HG03565 (cell line): ENCODE data around the gene HECTD4.
A peak's percentile ranks its signal among the peaks of the same experiment; 100 is the strongest.
"Not testable (repeated sequence)": the region's sequence is repeated elsewhere in the genome, so short reads cannot be mapped to it uniquely, and the experiment has no call there.

ENCODE experiments used
- ATAC-seq: cut with Tn5 transposase; IDR thresholded peaks from one replicate; pipeline ENCODE4 v1.9.1; 2021; ENCODE audit warnings: mild to moderate bottlenecking, moderate library complexity; ENCODE audit not compliant: unreplicated experiment

The HECTD4 gene, protein sequence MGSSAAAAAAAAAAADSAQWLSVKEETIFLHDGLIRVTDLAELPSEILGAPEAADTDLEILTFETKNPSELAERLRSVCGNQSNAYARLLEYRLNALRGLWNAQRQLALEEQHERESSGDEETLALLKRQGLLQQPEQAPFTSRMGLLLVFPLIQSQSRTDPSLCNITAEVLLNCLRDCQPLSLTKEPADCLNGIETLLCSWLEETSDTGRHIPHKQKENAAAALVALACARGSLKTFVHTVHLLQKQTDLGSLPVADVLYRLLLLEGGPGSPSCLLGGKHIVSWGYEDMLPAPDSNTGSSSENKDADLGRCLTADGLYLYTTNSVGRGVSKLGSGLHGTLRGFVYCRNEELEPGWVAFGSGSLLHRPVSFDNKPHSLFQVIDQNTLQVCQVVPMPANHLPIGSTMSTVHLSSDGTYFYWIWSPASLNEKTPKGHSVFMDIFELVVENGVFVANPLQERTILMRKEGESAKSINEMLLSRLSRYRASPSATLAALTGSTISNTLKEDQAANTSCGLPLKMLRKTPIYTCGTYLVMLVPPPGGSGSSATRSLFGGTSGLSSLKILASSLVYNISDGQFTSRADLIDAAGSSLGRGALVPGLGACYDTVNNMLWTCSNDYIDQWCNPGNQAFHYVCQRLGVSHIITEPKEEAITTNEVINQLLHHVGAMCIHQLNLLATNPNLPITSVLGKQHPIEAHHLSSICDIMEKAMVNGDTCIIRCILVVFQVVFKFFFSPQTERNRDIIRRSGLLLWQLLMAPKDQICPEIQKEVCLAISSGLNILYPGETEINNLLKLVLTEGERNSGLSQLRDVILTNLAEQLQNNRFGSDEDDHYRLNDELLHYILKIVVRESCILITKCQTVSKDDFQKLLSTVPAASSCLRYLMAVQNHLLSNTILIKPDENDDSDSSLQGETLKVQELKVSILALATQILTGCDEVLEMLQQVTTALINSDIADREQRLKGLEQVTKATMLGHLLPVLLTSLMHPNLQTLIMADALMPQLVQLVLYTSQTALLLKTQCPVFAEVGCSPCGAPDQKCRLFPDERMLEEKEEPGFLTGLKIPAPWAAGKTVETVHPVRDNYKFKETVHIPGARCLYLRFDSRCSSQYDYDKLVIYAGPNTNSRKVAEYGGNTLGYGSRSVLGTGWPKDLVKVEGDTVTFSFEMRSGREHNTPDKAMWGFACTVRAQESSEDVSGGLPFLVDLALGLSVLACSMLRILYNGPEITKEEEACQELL (N-terminal part only)

DNA sequence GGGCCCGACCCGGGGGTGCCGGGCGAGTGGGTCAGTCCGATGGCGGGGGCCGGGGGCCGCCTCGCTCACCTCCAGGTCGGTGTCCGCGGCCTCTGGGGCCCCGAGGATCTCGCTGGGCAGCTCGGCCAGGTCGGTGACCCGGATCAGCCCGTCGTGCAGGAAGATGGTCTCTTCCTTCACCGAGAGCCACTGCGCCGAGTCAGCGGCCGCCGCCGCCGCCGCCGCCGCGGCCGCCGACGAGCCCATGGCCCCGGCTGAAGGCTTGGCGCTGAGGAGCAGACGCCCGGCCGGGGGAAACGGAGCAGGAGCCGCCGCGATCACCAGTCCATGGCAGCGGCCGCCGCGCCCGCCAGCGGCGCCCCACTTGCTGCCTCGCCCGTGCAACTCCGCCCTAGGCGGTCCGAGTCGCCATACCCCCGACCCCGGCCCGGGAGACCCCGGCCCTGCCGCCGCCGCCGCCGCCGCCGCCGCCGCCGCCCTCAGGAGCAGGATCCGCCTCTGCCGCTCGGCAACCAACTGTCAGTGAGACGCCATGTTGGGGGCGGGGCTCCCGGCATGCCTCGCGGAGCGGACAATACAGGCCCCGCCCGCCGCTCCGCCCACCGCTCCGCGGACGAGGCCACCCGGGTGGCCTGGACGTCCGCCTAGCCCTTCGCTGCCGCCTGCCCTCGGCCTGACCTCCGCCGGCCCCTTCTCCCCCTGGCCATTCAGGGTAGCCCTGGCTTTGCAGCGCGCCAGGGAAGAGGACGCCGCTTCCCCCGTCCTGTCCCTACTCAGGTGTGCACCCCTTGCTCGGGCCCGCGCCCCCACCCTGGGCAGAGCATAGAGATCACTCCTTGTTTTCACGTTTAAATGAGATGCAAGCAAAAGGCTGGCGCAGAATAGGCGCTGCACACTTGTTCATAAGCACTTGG is at the start of gene HECTD4:
HECTD4 (minus strand) TSS at position 549 of the 914 bp plus-strand sequence; CDS start at position 246, 303 bp downstream.
- peak; percentile 73 for ATAC-seq

DNA sequence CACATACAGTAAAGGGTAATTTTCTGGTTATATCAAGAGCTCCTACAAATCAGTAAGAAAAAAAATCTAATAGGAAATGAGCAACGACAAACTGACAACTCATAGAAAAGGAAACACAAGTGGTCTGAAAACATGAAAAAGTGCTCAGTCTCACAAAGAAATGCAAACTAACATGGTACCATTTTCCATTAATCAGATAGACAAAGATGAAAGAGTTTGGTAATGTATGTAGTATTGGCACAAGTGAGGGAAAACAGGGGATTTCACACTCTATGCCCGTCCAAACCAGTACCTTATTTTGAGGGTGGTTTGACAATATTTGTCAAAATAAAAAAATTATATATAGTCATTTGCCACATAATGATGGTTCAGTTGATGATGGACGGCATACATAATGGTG is 49.7 kb upstream of the HECTD4 start:
- no peak for ATAC-seq

DNA sequence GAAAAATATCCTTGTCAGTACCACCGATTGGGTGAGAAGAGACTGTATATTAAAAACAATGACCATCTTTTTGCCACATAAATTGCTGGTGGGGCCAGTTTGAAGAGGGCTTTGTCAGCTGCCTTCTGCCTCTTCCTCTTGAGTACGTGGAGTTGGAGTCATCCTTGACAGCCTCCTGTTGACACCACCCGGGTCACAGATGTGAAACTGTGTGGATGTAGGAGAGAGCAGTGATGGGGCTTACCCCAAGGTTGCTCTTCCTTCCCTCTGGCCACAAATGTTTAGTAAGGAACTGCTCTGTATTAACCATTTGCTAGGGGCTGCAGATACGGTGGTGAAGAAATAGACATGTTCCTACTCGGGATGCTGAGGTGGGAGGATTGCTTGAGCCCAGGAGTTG is 48.7 kb upstream of the HECTD4 start:
- ATAC-seq, result no peak

DNA sequence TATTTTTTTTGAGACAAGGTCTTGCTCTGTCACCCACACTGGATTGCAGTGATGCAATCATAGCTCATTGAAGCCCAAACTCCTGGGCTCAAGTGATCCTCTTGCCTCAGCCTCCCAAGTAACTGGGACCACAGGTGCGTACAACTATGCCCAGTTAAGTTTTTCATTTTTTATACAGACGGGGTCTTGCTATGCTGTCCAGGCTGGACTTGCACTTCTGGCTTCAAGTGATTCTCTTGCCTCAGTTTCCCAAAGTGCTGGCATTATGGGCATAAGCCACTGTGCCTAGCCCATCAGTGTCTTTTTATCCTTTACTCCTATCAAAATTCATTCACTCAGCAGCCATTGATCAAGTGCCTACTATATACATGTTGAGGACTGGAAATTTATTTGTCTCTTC is 45.5 kb upstream of the HECTD4 start:
- no peak for ATAC-seq

DNA sequence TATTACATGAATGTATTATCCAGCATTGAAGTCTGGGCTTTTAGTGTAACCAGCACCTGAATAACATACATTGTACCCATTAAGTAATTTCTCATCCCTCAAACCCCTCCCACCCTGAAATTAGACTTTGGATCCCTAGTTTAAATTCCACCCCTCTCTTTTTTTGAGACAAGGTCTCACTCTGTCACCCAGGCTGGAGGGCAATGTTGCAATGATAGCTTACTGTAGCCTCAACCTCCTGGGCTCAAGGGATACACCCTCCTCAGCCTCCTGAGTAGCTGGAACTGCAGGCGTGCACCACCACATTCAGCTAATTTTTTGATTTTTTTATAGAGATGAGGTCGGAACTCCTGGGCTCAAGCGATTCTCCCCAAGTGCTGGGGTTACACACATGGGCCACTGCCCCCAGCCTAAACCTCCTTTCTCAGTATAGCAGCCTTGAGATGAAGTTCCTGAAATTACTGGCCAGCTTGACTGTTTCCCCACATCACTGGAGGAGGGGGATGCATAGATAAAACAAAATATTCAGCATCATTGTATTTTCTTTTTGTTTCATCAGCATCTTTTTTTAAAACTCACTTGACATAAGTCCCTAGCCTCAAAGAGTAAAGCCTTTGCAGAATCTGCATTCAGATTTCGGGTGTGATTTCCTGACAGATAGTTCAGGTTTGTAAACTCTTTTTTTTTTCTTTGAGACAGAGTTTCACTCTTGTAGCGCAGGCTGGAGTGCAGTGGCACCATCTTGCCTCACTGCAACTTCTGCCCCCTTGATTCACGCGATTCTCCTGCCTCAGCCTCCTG is 43.6 kb upstream of the HECTD4 start:
- no peak for ATAC-seq

DNA sequence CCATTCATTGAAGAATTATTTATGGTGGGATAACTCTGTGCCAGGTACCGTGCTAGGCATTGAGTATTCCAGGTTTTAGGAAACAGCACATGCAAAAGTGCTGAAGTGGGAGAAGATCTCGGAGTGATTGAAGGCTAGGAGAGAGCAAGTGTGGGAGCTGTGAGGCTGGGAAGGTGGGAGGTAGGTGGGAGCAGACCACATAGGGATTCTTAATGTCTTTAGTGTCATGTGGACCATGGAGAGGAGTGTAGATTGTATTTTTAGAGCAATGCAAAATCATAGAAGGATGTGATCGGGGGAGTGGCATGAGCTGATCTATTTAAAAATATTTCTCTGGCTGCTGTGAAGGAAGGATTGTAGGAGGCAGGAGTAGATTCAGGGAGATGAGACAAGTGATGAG is 41.9 kb upstream of the HECTD4 start:
- ATAC-seq, result no peak

DNA sequence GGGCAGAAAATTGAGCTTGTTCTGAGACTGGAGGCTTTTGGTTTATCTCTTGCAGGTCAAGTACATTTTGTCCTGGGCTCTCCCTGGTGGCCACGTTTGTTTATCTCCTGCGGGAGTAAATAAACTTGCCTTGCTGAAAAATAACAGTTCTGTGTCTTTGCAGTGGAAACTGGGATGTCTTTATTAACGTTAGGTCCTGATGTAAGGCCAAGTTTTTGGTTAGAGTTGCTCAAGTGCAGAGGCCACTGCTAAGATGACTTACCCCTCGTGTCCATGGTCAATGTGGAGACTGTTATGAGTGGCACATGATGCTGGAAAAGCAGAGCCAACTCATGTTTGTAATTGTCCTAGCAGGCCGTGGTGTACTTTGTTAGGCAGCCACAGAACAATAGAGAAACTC is 40.3 kb upstream of the HECTD4 start:
- ATAC-seq, result no peak

DNA sequence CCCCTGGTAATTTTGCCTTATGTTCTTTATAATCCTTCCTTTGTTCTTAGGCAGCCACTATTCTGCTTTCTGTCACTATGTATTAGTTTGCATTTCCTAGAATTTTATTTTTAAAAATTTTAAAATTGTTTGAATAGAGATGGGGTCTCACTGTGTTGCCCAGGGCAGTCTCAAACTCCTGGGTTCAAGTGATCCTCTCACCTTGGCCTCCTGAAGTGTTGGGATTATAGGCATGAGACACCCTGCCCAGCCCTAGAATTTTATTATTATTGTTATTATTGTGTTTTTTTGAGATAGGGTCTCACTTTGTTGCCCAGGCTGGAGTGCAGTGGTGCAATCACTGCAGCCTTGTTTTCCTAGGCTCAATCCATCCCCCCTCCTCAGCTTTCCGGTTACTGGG is 39.1 kb upstream of the HECTD4 start:
- ATAC-seq, result no peak

DNA sequence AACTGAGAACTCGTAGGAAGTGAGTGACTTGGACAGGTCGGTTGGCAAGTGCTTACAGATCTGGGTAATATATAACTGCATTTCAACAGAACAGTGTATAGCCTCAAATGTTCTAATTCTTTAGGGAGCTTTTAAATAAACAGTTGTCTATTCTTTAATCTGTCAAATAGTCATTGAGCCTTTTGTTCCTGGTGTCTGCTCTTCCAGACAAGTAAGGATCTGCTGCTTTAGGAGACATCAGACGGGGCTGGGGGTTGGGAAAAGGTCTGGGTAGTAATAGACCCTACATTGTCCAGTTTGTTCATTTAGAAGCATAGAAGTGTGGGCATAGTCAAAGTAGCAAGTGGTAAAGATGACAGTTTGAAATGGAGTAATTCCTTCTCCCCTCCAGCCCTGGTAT is 38.5 kb upstream of the HECTD4 start:
- no peak for ATAC-seq

DNA sequence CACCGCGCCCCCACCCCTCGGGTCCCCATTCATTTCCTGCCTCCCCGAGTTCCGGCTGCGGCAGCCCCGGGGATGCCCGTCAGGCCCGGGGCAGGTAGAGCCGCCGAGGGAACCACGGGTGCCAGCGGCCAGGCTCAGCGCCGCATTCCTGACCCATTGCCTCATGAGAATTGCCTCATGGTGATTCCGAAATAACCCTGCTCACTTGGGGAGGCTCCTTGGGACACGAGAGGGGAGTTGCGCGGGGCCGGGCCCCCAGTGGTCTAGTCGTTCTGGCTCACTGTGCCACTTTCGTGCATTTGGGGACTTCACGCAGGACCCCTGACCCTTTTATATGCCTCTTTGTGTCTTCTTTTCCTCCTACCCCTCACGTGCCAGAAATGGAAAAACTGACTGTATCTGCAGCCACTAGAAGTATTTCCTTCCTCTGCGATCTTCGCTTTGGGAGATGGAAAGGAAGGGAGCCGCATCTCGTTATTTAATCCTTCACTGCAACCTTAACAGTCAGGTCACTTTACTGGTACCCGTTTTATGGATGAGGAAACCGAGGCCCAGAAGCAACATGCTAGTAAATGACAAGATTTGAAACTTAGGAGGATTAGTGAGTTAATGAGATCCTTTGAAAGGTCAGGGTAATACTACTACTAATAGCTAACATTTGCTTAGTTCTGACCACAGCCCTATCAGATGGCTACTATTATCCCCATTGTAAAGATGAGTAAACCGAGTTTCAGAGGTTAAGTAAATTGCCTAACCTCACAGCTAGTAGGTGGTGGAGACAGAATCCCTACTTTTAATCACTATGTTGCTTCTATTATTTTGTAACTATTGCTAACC is 37.3 kb upstream of the HECTD4 start:
- no peak for ATAC-seq

DNA sequence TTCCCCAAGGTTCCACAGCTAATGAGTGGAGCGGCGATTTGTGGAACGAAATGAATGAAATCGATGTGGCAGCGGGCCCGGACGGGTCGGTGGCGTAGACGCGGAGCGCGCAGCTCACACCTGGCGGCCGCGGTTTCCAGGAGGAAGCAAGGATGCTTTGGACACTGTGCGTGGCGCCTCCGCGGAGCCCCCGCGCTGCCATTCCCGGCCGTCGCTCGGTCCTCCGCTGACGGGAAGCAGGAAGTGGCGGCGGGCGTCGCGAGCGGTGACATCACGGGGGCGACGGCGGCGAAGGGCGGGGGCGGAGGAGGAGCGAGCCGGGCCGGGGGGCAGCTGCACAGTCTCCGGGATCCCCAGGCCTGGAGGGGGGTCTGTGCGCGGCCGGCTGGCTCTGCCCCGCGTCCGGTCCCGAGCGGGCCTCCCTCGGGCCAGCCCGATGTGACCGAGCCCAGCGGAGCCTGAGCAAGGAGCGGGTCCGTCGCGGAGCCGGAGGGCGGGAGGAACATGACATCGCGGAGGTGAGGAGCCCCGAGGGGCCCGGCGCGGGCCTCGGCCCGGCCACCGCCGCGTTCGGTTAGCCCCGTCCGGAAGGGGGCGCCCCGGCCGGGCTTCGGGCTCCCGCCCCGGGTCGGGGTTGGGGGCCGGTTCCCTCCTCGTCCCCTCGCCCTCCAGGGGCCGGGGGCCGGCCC is 36.5 kb upstream of the HECTD4 start, which contains the start of gene PTPN11:
PTPN11 (plus strand) TSS at position 340 of the 689 bp plus-strand sequence; CDS start at position 505, 165 bp downstream.
- peak; percentile 51 for ATAC-seq

DNA sequence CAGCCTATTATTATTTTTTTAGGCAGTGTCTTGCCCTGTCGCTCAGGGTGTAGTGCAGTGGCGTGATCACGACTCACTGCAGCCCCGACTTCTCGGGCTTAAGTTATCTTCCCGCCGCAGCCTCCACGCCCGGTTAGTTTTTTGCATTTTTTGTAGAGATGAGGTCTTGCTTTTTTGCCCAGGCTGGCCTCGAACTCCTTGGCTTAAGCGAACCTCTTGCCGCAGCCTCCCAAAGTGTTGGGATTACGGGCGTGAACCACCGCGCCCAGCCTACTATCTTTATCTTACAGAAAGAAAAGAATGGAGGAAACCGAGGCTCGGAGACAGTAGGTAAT is 36.0 kb upstream of the HECTD4 start:
- ATAC-seq, result no peak

DNA sequence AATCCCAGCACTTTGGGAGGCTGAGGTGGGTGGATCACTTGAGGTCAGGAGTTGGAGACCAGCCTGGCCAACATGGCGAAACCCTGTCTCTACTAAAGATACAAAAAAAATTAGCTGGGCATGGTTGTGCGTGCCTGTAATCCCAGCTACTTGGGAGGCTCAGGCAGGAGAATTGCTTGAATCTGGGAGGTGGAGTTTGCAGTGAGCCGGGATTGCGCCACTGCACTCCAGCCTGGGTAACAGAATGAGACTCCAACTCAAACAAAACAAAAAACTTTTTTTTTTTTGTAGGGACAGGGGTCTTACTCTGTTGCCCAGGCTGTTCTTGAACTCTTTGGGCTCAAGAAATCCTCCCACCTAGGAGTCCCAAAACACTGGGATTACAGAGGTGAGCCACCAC is 33.2 kb upstream of the HECTD4 start:
- ATAC-seq, result not testable (repeated sequence)

DNA sequence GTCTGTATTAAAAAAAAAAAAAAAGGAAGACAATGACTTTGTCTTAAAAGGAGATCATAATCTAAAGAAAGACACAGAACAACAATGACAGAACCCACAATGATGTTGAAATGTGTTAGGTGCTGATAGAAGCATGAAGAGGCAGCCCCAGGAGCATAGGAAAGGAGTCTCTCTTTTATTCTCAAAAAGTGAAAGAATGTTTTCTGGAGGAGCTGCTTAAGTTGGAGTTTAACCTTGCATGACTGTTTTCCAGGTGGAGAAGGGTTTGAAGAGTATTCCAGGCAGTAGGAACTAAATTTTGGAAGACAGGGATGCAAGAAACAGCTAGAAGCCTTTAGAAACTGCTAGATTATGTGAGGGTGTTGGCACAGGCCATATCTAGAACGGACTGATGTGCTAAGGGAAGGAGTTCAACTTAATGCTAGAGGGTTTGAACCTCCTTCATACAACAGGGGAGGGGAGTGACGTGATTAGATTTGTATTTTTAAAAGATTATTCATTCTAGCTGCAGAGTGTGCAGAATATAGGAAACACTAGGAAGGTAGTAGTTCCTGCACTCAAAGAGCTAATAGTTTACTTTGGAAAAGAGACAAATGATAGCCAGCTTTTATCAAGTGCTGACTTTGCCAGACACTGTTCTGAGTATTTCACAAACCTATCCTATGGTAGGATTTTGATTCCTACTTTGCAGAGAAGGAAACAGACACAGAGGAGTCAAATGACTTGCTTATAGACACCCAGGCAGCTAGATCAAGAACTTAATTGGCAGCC is 31.8 kb upstream of the HECTD4 start:
- ATAC-seq, result no peak

DNA sequence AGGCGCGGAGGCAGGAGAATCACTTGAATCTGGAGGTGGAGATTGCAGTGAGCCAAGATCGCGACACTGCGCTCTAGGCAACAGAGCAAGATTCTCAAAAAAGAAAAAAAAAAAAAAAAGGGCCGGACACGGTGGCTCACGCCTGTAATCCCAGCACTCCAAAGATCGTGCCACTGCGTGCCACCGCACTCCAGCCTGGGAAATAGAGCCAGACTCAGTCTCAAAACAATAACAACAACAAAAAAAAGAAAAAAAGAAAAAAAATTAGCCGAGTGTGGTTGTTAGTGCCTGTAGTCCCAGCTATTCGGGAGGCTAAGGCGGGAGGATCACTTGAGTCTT is 27.6 kb upstream of the HECTD4 start:
- ATAC-seq, result no peak

DNA sequence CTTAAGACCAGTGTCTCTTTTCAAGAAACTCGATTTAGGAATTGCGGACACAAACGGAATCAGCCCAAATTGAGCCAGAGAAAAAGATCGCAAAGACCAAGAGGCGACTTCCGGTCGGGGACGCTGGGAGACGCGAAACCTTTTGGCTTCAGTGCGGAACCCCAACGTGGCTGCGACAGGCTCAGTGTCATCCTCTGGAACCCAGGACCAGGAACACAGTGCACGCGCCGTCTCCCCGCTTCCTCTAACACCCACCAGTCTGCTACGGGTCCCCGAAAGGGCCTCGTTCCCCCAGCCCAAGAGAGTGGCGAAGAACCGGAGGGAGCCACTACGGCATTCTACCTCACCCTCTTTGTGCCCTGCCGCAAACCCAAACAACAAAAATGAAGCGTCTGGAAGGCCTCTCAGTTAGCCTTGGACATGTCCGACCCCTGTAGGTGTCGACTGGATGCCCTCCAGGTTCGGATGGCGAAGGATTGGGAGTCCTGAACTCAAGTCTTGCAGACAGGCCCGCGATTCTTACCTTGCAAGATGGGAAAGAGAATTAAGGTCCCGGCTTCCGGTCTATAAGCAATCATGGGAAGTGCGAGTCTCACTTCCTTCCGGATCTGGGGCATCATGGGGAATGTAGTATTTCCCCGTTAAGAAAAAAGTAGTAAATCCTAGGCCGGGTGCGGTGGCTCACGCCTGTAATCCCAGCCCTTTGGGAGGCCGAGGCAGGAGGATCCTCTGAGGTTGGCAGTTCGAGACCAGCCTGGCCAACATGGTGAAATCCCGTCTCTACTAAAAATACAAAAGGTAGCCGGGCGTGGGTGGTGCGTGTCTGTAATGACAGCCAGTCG is 27.1 kb upstream of the HECTD4 start, which contains the start of gene RPL6:
RPL6 (minus strand) TSS at position 542 of the 842 bp plus-strand sequence. CDS start 949 bp downstream, outside the sequence.
- ATAC-seq, result peak; percentile 64
